ENCODE measurements around the gene ELP5.

The ELP5 gene

DNA sequence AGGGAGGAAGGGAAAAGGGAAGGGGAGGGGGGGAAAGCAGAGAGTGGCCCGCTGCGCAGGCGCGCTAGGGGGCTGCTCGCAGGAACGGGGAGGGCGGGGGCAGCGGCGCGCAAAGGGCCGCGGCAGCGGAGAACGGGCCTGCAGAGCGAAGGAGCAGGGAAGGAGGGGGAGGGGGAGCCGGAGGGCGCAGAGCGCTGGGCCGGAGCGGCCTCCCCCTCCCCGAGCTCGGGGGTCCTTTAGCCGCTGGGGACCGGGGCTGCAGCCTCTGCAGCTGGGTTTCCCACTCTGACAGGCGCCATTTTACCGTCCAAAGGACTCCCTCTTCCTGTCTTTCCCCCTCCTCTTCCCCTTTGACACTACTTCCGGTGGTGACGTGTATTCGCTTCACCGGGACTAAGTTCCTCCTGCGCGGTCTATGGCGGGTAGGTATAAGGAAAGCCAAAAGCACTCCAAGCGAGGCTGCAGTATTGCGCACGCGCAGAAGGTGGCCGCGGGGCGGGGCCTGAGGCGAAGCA, 297 bp upstream of the ELP5 start, which contains the start of gene CTDNEP1:
Gene CTDNEP1 (minus strand): TSS at position 74 of the 515 bp plus-strand sequence. CDS start 438 bp downstream, outside the sequence.
- DNase-seq (ENCODE audit: low read depth, low spot score) = no peak

- no peak for DNase-seq (ENCODE audit: low read depth, low spot score)
These were observed 1.1 kb downstream of the ELP5 start for GRCh38 chr17:7253082-7253481.

- no peak for DNase-seq (ENCODE audit: low read depth, low spot score)
These were observed 2.5 kb downstream of the ELP5 start for GRCh38 chr17:7254511-7254910.

DNA sequence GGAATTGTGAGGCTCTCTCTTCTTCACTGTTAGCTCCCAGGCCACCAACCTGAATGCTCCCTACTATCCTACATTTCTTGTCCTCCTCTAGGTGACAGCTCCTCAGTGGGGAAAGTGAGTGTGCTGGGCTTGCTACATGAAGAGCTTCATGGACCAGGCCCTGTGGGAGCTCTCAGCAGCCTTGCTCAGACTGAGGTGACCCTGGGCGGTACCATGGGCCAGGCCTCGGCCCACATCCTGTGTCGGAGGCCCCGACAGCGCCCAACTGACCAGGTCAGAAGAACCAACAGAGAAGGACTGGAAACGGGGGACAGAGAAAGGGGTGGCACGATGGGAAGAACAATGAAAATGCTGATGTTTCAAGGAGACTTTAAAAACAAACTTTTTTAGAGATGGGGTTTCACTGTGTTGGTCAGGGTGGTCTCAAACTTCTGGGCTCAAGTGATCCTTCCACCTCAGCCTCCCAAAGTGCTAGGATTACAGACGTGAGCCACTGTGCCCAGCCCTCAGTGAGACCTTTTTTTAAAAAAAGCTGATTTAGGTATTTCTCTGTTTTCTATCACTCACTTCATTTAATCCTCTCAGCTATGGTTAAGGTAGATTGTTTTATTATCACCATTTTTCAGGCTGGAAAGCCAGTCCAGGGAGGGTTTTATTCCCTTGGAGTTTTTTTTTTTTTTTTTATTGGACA, 4.9 kb downstream of the ELP5 start:
- DNase-seq (ENCODE audit: low read depth, low spot score) = no peak

DNA sequence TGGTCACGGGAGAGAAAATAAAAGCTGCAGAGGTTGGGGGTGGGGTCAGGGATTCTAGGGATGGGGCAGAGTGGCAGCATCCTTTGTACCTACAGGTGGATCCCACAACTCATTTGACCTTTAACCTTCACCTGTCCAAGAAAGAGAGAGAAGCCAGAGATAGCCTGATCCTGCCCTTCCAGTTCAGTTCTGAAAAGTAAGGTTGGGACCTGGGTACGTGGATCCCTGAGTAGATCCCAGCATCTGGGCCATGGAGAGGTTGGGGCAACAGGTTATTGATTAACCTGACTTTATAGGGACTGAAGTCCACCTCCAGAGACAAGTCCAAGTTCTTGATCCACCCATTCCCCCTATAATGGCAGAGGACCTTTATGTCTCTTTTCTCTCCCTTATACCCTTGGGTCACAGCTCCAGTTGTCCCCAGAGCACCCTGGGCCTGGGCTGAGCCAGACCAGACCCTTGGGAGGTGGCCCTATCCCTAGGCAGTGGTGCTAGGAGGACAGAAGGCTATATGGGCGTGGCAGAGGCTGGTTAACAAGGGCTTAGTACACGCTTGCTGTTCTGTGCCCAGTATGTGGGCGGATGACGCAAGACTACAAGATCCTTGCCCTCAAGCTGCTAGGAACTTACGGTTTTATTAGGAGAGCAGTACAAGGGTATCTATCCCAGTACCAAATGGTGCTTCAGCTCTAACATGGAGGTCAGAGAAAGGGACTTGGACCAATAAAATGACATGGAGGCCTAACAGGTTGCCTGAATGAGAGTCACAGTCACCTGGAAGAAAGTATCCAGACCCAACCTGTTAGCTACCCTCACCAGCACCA, 6.9 kb downstream of the ELP5 start:
- no peak for DNase-seq (ENCODE audit: low read depth, low spot score)

DNA sequence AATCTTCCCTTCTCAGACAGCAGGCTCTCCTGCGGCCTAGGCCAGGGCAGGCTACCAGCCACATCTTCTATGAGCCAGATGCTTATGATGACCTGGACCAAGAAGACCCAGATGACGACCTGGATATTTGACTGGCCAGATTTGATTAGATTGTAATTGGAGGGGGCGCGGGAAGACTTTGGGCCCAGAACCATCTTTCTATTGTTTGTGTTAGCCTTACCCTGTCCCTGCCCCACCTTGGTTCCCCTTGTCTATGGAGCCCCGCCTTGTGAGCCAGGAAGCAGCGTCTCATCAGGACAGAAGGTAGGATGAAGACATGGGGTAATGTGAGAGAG, 7.5 kb downstream of the ELP5 start:
- no peak for DNase-seq (ENCODE audit: low read depth, low spot score)

DNA sequence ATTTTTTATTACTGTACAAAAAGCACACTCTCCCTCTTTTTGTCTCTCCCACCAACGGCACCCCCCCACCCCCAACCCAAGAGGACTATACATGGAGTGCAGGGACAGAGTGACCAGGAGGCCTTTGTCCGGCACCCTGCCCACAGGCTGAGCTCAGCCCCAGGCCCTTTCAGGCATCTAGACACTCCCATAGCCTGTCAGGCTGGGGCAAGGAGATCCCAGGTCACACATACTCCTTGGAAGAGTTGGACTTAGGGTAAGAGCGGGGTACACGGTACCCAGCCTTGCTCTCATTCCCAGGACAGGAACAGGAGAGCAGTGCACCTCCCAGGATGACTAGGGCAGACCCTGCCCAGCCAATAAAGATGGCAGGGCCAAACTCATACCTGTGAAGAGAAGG, 8.1 kb downstream of the ELP5 start:
- no peak for DNase-seq (ENCODE audit: low read depth, low spot score)

GRCh38 chr17:7260651-7261378, 8.8 kb downstream of the ELP5 start:
- peak; percentile 78 for DNase-seq (ENCODE audit: low read depth, low spot score)

DNA sequence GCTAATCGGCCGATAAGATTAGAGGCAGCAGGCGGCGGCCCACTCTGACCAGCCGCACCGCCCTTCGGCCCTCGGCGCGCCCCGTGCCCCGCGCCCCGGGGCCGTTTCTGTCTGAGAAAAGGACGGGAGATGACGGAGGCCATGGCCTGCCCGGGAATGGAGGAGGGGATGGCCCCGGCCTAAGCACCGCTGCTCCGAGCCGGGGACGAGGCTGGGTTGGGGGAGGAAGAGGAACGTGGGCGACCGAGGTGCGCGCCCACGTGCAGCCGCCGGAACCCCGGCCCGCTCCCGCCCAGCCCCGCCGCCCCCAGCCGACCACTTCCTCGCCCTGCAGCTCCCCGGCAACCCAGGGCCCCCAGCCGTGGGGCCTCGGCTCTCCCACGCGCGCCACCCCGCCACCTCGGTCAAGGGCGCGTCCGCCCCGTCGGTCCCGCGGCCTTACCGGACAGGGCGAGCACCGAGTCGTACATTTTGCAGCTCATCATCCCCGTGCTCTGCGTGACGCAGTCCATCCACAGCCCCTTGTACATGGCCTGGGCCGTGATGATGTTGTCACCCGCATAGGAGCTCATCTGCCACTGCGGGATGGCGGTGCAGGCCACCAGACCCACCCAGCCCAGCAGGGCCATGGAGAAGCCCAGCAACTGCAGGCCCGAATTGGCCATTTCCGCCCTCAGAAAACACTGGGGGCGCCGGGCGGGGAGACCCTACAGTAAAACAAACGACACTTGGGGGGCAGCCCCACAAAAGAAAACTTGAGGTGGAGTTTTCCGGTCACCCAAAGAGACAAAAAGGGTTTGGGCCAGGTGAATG, 9.6 kb downstream of the ELP5 start:
- DNase-seq (ENCODE audit: low read depth, low spot score) = peak; percentile 29

DNA sequence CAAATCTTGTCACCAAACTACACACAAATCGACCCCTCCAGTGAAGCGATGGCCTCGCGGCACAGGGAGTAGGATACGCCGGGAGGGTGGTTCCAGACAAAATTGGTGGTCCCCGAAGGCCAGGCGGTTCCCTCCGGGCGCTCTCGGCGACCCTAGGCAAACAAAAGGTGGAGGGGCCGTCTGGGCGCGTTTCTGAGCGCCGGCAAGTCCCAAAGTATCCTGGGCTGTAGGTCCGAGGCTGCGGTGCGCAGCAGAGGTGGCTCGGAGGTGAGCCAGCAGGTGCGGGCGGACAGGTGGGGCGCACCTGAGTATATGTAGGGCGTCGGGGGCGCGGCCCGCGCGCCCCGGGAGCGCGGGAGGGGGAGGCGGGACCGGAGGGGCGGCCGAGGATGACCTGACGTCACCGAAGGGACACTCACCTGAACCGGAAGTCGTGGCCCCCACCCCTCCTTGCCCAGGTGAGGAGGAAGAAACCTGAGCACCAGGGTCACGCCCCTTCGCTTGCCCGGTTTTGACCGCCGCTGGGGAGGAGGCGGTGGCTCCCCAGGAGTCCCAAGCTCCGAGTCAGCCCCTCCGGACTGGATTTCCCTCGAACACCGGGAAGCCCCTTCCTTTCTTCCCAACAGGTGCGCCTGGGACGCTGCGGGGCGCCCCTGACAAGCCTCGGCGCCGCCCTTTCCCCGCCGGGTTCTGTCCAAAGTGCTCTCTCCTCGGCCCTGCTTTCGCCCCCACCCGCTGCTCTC, 10.3 kb downstream of the ELP5 start, which contains the start of gene CLDN7:
Gene CLDN7 (minus strand): TSS at position 287 of the 743 bp plus-strand sequence. CDS start 435 bp downstream, outside the sequence.
- DNase-seq (ENCODE audit: low read depth, low spot score) = peak; percentile 89

DNA sequence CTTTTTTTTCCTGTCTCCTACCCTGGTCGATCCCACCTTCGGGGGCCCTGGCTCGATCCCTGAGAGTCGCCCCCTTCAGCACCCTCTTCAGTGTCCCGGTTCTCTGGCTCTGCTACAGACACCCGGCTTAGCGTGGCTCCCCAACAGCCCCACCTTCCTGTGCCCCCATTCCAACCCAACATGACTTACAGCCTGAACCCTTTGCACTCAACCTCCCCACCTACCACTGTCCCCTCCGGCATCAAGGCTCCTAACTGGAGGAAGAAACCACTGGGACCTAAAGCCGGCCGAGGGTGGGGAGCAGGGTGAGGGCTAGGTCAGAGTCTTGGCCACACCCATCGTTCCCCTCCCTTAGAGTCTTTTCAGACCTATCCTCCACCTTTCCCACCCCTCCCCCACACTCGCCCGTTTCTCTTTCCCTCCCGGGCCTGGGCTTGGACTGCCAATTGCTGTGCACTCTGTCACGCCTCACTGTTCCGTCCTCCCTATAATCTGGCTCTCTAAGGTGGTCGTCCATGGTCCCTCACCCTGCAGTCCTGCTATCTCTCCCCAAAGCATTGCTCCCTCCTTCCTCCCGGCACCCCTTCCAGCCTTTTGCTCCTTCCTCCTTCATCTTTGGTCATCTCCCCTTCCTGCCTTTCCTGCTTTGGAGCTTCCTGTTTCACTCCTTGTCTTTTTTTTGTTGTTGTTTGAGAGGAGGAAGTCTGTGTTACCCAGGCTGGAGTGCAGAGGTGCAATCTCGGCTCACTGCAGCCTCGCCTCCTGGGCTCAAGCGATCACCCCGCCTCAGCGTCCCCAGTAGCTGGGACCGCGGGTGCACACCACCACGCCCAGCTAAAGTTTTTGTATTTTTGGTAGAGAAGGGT, 11.2 kb downstream of the ELP5 start:
- peak; percentile 89 for DNase-seq (ENCODE audit: low read depth, low spot score)

- no peak for DNase-seq (ENCODE audit: low read depth, low spot score)
These were observed 11.7 kb downstream of the ELP5 start for GRCh38 chr17:7263801-7264078.

DNA sequence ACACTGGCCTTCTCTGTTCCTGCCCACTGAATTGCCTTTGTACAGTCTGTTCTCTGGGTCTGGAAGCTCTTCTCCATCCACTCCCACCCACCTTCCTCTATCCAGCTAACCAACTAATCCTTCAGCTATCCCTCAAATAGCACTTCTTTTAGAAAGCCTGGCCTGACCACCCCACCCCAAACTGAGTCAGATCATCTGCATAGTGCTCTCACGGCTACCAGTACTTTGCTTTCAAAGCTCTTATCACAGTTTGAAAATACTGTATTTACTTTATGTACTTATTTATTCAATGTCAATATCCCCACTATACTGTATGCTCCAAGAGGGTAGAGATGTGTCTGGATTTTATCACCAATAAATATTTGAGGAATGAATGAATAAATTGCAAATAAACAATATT, 14.8 kb downstream of the ELP5 start:
- DNase-seq (ENCODE audit: low read depth, low spot score) = no peak

GRCh38 chr17:7279448-7279847, 27.4 kb downstream of the ELP5 start:
- no peak for DNase-seq (ENCODE audit: low read depth, low spot score)

DNA sequence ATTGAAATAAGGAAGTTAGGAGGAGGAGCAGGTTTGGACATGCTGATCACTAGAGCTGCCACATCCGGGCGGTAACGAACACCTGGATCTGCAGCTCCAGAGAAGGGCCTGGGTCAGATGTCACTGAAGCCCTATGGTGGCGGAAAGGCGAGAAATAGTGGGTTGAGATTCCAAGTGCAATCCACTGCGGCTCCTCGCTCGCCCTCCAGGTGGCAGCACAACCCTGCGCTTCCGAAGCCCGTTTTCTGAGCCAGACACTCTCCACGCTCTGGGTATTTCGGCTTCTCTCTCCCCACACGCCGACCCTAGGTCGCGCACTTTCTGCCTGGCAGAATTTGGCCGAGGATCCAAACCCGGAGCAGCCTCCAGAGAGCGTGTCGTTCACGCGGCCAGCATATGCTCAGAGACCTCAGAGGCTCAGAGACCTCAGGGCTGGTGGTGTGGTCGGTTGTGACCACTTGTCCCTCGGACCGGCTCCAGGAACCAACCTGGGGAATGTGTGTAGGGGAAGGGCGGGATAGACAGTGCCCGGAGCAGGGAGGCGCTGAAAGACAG, 28.6 kb downstream of the ELP5 start:
- DNase-seq (ENCODE audit: low read depth, low spot score) = peak; percentile 98

DNA sequence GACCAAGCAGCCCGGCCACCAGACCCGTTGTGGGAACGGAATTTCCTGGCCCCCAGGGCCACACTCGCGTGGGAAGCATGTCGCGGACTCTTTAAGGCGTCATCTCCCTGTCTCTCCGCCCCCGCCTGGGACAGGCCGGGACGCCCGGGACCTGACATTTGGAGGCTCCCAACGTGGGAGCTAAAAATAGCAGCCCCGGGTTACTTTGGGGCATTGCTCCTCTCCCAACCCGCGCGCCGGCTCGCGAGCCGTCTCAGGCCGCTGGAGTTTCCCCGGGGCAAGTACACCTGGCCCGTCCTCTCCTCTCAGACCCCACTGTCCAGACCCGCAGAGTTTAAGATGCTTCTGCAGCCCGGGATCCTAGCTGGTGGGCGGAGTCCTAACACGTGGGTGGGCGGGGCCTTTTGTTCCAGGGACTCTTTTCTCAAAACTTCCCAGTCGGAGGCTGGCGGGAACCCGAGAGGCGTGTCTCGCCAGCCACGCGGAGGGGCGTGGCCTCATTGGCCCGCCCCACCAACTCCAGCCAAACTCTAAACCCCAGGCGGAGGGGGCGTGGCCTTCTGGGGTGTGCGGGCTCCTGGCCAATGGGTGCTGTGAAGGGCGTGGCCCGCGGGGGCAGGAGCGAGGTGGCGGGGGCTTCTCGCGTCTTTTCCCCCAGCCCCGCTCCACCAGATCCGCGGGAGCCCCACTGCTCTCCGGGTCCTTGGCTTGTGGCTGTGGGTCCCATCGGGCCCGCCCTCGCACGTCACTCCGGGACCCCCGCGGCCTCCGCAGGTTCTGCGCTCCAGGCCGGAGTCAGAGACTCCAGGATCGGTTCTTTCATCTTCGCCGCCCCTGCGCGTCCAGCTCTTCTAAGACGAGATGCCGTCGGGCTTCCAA, 29.3 kb downstream of the ELP5 start, which contains the start of gene SLC2A4:
Gene SLC2A4 (plus strand): TSS at position 645 of the 879 bp plus-strand sequence. CDS start 217 bp downstream, at position 862.
- DNase-seq (ENCODE audit: low read depth, low spot score) = peak; percentile 100

DNA sequence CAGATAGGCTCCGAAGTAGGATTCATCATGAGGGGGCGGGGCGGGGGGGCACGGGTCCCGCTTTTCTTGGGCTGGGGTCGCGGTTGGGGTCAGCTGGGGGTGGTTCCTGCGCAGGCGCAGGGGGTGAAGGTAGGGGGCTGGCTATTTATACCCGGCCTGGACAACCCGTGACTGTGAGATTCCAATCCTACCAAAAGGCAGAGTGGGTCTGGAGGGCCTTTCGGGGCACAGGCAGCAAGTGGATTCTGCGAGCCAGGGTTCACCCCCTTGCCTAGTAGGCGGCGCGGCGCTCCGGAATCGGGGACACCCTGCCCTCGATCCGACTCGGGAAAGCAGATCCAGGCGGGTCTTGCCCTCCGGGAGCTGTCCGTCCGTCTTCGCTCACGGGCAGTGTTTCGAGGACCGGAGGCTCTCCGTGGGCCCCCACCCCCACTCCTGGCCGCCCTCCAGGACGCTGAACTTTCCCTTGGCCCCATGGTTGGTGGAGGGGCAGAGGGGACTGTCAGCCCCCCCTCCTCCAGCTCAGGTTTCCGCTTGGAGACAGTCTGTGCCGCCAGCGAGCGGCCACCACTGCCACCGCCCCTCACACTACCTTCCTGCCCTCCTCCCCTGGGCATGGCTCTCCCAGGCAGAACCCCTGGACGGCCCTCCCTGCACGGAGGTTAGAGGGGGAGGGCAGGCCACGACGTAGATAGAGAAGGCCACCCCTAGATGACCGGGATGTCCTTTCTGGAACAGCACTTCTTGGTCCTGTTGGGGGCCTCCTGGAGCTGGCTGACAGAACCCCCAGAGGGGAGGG, 30.1 kb downstream of the ELP5 start:
- peak; percentile 30 for DNase-seq (ENCODE audit: low read depth, low spot score)
